Right ventricle myocardium superior (tissue), 1 donor: ENCODE results near the gene OSM. TPM values are rescaled to one million over a fixed set of nuclear protein-coding genes. Genes with fewer than 3 reads are reported as not detected.

ENCODE experiments used
- ATAC-seq: fragments of 200-7000 bp; cut with Tn5 transposase; one replicate; pipeline ENCODE4 v1.9.1; 2020; ENCODE audit warnings: mild to moderate bottlenecking; ENCODE audit not compliant: poor library complexity
- DNase-seq: peaks from one replicate; pipeline ENCODE4 v3.0.0-alpha.2; 2020
- intact Hi-C: fragments of 100-400 bp; cut with DNase I; formaldehyde crosslinking; loops from one replicate; pipeline ENCODE4 v1.11.2; 2022
- total RNA-seq: library from RNA; stranded (reverse); fragmentation: NEBNext Ultra II Directional; extraction: Animal tissue kit (Norgen Biotek cat#: 25700); gene quantifications from one replicate; pipeline ENCODE4 v1.2.1, GENCODE V29; 2021
- donor health status: DM: no; HTN: yes; CAD: no; lungs with severe emphysema.

OSM gene
- total RNA-seq, 1 donor from 2014 or later, result 0.11 TPM

- peak; percentile 36 for ATAC-seq
- peak; percentile 70 for DNase-seq
- intact Hi-C loops, result no loop called here
These were observed 35.6 kb upstream of the OSM start for GRCh38 chr22:30301995-30302809.

- intact Hi-C loops, result no loop called here
- ATAC-seq, result no peak
- peak; percentile 10 for DNase-seq
These were observed 32.7 kb upstream of the OSM start for GRCh38 chr22:30299322-30299721.

GRCh38 chr22:30297991-30298701 lies 31.5 kb upstream of the OSM start:
- ATAC-seq (peak; percentile 45), DNase-seq (peak; percentile 38)
- intact Hi-C loops, result no loop called here

- intact Hi-C loops, result no loop called here
- DNase-seq, result peak; percentile 20
- ATAC-seq, result no peak
These were observed 30.8 kb upstream of the OSM start for GRCh38 chr22:30297276-30297990.

GRCh38 chr22:30296833-30297232 lies 30.2 kb upstream of the OSM start:
- DNase-seq (peak; percentile 24), ATAC-seq (no peak)
- intact Hi-C loops, result no loop called here

GRCh38 chr22:30296324-30296723 lies 29.7 kb upstream of the OSM start:
- intact Hi-C loops, result no loop called here
- ATAC-seq, result no peak
- DNase-seq, result no peak

- peak; percentile 29 for DNase-seq
- no peak for ATAC-seq
- intact Hi-C loops, result no loop called here
These were observed 28.9 kb upstream of the OSM start for GRCh38 chr22:30295576-30295975.

GRCh38 chr22:30294830-30295229 lies 28.2 kb upstream of the OSM start:
- ATAC-seq (no peak), DNase-seq (peak; percentile 36)
- intact Hi-C loops, result no loop called here

GRCh38 chr22:30294066-30294465 lies 27.4 kb upstream of the OSM start:
- ATAC-seq (no peak), DNase-seq (peak; percentile 30)
- intact Hi-C loops, result no loop called here

- ATAC-seq (no peak), DNase-seq (no peak)
- intact Hi-C loops, result no loop called here
These were observed 26.4 kb upstream of the OSM start for GRCh38 chr22:30293026-30293425.

GRCh38 chr22:30292069-30292970 lies 25.7 kb upstream of the OSM start:
- ATAC-seq (no peak), DNase-seq (peak; percentile 43)
- intact Hi-C loops, result no loop called here

- ATAC-seq (peak; percentile 28), DNase-seq (peak; percentile 90)
- intact Hi-C loops, result no loop called here
These were observed 24.6 kb upstream of the OSM start for GRCh38 chr22:30291058-30291892.

GRCh38 chr22:30290342-30291057 lies 23.8 kb upstream of the OSM start:
- DNase-seq (peak; percentile 41), ATAC-seq (peak; percentile 3)
- intact Hi-C loops, result no loop called here

GRCh38 chr22:30289980-30290313 lies 23.3 kb upstream of the OSM start:
- ATAC-seq (peak; percentile 5), DNase-seq (no peak)
- intact Hi-C loops, result loop anchor here (2.0 kb wide), 1 partner anchor 37 kb away; the partner anchor contains the start of gene TBC1D10A

- peak; percentile 89 for ATAC-seq
- intact Hi-C loops, result loop anchor here (2.0 kb wide), 1 partner anchor 37 kb away; the partner anchor contains the start of gene TBC1D10A
- peak; percentile 99 for DNase-seq
These were observed 22.7 kb upstream of the OSM start, which contains the start of gene CASTOR1 for GRCh38 chr22:30289141-30289979. Gene CASTOR1 (minus strand): TSS chr22:30289505. CDS start chr22:30289497, 8 bp downstream.
